SH-SY5Y (cell line): ENCODE data around the gene TCTA.

Source experiments
- GATA2 ChIP-seq: IDR thresholded peaks from 2 replicates; pipeline ENCODE4 v1.6.1; 2011; ENCODE audit warnings: mild to moderate bottlenecking, low read depth, low read length
- GATA3 ChIP-seq: IDR thresholded peaks from 2 replicates; pipeline ENCODE4 v1.6.1; 2011; ENCODE audit warnings: low read depth, mild to moderate bottlenecking, low read length, moderate library complexity

Gene TCTA

GRCh38 chr3:49465270-49466034 is 53.2 kb downstream of the TCTA start:
- TF ChIP-seq GATA2 = no peak
- no peak for TF ChIP-seq GATA3
